Cardiac muscle cell (in vitro differentiated cells and primary cell): ENCODE measurements around the gene VTI1B. TPM values are rescaled to one million over a fixed set of nuclear protein-coding genes. Genes with fewer than 3 reads are reported as not detected.

ENCODE experiments used
- DNase-seq, 2 donors: peaks; one replicate each; pipeline versions ENCODE4 v3.0.0 to v3.0.0-alpha.2; 2010 to 2017; ENCODE audit warnings: low read depth in 1 of 2, low spot score in 1 of 2
- H3K27ac ChIP-seq: fragments of 200-600 bp; sonication (generic); 2 replicates; pipeline ENCODE4 v1.5.1; 2016
- H3K27me3 ChIP-seq: fragments of 200-600 bp; sonication (generic); 2 replicates; pipeline ENCODE4 v1.6.0; 2016; ENCODE audit warnings: control low read depth
- H3K36me3 ChIP-seq: fragments of 200-600 bp; sonication (generic); 2 replicates; pipeline ENCODE4 v1.5.1; 2016; ENCODE audit warnings: control low read depth
- H3K4me1 ChIP-seq: fragments of 200-600 bp; sonication (generic); 2 replicates; pipeline ENCODE4 v1.8.1; 2017; ENCODE audit warnings: low read depth, mild to moderate bottlenecking, mixed run types
- H3K4me3 ChIP-seq: fragments of 200-600 bp; sonication (generic); 2 replicates; pipeline ENCODE4 v1.5.1; 2016; ENCODE audit warnings: mild to moderate bottlenecking
- H3K9me3 ChIP-seq: fragments of 200-600 bp; sonication (generic); 2 replicates; pipeline ENCODE4 v1.5.1; 2017; ENCODE audit warnings: low read depth, mild to moderate bottlenecking, control low read depth
- polyA plus RNA-seq: library from polyadenylated mRNA; unstranded; fragments of >200 nt; fragmentation: Nextera tagmentation; extraction: Ambion mirVana; gene quantifications from 2 replicates; pipeline ENCODE4 v1.2.1, GENCODE V29; 2016
- total RNA-seq: library from RNA; depleted of rRNA; stranded (reverse); fragments of >200 nt; gene quantifications from 2 replicates; pipeline ENCODE4 v1.2.3, GENCODE V29; 2016
- TF ChIP-seq, protein P1 (sequence below): IDR thresholded peaks from 2 replicates; pipeline ENCODE4 v1.5.1; 2012; ENCODE audit warnings: low read depth, mild to moderate bottlenecking, low read length

Gene VTI1B
- total and polyA plus RNA-seq, 2 experiments from 2014 or later, result 77.8 to 136 TPM

DNA sequence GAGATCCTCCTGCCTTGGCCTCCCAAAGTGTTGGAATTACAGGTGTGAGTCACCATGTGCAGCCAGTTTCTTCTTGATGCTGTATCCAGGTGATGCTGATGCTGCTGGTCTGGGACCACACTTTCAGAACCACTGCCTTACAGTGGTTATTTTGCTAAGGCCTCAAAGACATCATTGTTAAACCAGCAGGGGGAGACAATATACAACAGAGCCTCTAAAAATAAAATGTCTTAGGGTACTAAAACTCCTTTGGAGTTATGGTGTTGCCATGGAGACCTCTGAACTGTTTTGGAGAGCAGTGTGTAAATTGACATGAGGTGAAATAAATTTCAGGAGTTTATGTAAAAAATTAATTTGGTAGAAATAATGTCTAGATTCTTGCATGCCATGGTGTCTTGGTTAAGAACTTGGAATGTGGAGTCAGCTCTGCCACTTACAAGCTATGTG lies 55.8 kb downstream of the VTI1B start:
- H3K4me3 ChIP-seq, result no peak overlapping the region
- H3K27ac ChIP-seq, result peak overlapping the region; percentile 32
- peaks cover 5% of the 10 kb centered on the region for H3K27me3 ChIP-seq
- peaks cover 12% of the 10 kb centered on the region for H3K4me1 ChIP-seq
- H3K9me3 ChIP-seq, result no peaks in the 10 kb centered on the region
- peak; percentile 75 to 88 for DNase-seq
- TF ChIP-seq, protein P1, sequence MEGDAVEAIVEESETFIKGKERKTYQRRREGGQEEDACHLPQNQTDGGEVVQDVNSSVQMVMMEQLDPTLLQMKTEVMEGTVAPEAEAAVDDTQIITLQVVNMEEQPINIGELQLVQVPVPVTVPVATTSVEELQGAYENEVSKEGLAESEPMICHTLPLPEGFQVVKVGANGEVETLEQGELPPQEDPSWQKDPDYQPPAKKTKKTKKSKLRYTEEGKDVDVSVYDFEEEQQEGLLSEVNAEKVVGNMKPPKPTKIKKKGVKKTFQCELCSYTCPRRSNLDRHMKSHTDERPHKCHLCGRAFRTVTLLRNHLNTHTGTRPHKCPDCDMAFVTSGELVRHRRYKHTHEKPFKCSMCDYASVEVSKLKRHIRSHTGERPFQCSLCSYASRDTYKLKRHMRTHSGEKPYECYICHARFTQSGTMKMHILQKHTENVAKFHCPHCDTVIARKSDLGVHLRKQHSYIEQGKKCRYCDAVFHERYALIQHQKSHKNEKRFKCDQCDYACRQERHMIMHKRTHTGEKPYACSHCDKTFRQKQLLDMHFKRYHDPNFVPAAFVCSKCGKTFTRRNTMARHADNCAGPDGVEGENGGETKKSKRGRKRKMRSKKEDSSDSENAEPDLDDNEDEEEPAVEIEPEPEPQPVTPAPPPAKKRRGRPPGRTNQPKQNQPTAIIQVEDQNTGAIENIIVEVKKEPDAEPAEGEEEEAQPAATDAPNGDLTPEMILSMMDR, result peak; percentile 63
- H3K36me3 ChIP-seq, result no peaks in the 10 kb centered on the region

- no peaks in the 10 kb centered on the region for H3K4me1 ChIP-seq
- H3K36me3 ChIP-seq, result no peaks in the 10 kb centered on the region
- TF ChIP-seq, protein P1, result no peak
- H3K27me3 ChIP-seq, result peaks cover 48% of the 10 kb centered on the region
- no peak overlapping the region for H3K27ac ChIP-seq
- no peak overlapping the region for H3K4me3 ChIP-seq
- no peak for DNase-seq
- no peaks in the 10 kb centered on the region for H3K9me3 ChIP-seq
Observed at GRCh38 chr14:67610491-67610890, 63.9 kb downstream of the VTI1B start.

DNA sequence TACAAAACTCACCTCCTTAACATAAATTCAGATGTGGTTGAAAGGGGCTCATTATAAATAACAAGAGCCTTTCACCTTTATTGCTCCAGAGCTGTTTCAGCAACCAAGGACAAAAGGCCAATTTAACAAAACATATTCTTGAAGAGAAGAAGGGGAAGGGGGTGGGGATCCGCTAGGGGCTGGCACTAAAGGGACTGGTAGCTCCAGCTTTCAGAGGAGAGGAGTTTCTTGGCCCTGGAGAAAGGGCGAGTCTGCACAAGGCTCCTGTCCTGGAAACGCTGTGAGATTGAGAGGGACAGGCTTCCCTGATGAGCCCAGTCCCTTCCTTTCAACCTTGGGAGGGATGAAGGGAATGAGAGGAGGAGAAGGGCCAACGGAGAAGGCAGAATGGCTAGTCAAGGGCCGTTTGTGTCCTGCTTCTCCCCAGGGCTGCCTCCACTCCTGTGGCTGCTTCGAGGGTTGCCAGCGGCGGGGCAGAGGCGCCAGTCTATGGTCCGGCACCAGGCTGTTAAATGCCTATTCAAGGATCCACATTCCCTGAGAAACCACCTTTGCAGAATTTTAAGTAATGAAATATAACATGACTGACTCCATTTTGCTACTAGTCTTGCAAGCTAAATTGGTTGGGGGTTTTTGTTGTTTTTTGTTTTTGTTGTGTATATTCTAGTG lies 64.7 kb downstream of the VTI1B start:
- H3K4me1 ChIP-seq, result no peaks in the 10 kb centered on the region
- no peaks in the 10 kb centered on the region for H3K36me3 ChIP-seq
- peaks cover 48% of the 10 kb centered on the region for H3K27me3 ChIP-seq
- no peak for DNase-seq
- H3K27ac ChIP-seq, result no peak overlapping the region
- no peak overlapping the region for H3K4me3 ChIP-seq
- no peaks in the 10 kb centered on the region for H3K9me3 ChIP-seq
- TF ChIP-seq, protein P1, result no peak

GRCh38 chr14:67607646-67608045 lies 66.8 kb downstream of the VTI1B start:
- H3K27me3 ChIP-seq, result peaks cover 43% of the 10 kb centered on the region
- H3K36me3 ChIP-seq, result no peaks in the 10 kb centered on the region
- DNase-seq, result no peak
- TF ChIP-seq, protein P1, result no peak
- H3K27ac ChIP-seq, result no peak overlapping the region
- H3K4me1 ChIP-seq, result no peaks in the 10 kb centered on the region
- H3K9me3 ChIP-seq, result no peaks in the 10 kb centered on the region
- H3K4me3 ChIP-seq, result no peak overlapping the region

- TF ChIP-seq, protein P1, result no peak
- Histone ChIP-seq H3K4me1 (no peaks in the 10 kb centered on the region), H3K9me3 (no peaks in the 10 kb centered on the region), H3K4me3 (no peak overlapping the region), H3K27ac (no peak overlapping the region), H3K27me3 (peaks cover 14% of the 10 kb centered on the region), H3K36me3 (no peaks in the 10 kb centered on the region)
- DNase-seq, result no peak
Observed at GRCh38 chr14:67602995-67603545, 71.4 kb downstream of the VTI1B start.
